Measurements from ENCODE around the gene PIK3C3. TPM values are rescaled to one million over a fixed set of nuclear protein-coding genes. Genes with fewer than 3 reads are reported as not detected.

Gene PIK3C3
- total RNA-seq, 4 donors from 2014 or later, result 35.5 to 54.7 (median 39.6) TPM

DNA sequence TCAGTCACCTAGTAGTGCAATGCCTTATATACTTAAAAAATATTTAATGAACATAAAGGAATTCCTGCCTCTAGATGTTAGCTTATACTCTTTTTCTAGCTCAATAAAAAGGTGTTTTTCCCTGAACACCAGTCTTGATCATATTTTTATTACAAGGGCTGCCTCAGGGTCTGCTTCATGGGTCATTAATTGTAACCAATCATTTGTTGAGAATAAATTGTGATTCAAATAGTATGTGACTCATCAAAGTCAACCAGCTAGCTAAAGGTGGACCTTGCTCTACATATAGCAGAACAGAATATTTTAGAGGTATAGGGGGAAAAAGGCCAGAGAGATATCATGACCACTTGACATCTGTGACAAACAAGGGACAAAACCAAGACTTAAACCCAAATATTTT is 114.0 kb downstream of the PIK3C3 start:
- intact Hi-C loops (cut with DNase I; ENCODE audit: low total_unique reads), result no loop called here
- H3K4me3 ChIP-seq (ENCODE audit: low read depth, poor library complexity, severe bottlenecking), result no peak overlapping the region
- DNase-seq (ENCODE audit: low spot score in 2 of 2), result no peak
- no peak for TF ChIP-seq POLR2A (IDR thresholded peaks at IDR 0.05)
- TF ChIP-seq, protein P1, sequence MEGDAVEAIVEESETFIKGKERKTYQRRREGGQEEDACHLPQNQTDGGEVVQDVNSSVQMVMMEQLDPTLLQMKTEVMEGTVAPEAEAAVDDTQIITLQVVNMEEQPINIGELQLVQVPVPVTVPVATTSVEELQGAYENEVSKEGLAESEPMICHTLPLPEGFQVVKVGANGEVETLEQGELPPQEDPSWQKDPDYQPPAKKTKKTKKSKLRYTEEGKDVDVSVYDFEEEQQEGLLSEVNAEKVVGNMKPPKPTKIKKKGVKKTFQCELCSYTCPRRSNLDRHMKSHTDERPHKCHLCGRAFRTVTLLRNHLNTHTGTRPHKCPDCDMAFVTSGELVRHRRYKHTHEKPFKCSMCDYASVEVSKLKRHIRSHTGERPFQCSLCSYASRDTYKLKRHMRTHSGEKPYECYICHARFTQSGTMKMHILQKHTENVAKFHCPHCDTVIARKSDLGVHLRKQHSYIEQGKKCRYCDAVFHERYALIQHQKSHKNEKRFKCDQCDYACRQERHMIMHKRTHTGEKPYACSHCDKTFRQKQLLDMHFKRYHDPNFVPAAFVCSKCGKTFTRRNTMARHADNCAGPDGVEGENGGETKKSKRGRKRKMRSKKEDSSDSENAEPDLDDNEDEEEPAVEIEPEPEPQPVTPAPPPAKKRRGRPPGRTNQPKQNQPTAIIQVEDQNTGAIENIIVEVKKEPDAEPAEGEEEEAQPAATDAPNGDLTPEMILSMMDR (IDR thresholded peaks at IDR 0.05), result no peak

DNA sequence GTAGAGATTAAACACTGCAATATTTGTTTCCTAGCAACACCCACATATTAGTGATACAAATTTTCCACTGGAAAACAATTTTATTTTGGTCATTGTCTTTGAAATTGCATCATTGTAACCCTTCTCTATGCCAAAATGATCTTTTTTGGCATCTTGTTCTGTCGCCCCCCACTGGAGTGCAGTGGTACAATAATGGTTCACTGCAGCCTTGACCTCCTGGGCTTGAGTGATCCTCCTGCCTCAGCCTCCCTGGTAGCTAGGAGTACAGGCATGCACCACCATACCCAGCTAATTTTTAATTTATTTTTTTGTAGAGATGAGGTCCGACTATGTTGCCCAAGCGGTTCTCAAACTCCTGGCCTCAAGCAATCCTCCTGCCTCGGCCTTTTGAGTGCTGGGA is 117.4 kb downstream of the PIK3C3 start:
- 87 to 95% methylated on average over 4 of the region's 4 CpGs for WGBS, 2 donors
- no peak for DNase-seq (ENCODE audit: low spot score in 2 of 2)
- H3K4me3 ChIP-seq (ENCODE audit: low read depth, poor library complexity, severe bottlenecking), result no peak overlapping the region
- intact Hi-C loops (cut with DNase I; ENCODE audit: low total_unique reads), result no loop called here
- no peak for TF ChIP-seq POLR2A (IDR thresholded peaks at IDR 0.05)
- TF ChIP-seq, protein P1 (IDR thresholded peaks at IDR 0.05), result no peak

GRCh38 chr18:42074704-42075103 is 119.7 kb downstream of the PIK3C3 start:
- no peak for DNase-seq (ENCODE audit: low spot score in 2 of 2)
- TF ChIP-seq POLR2A (IDR thresholded peaks at IDR 0.05), result no peak
- TF ChIP-seq, protein P1 (IDR thresholded peaks at IDR 0.05), result no peak
- intact Hi-C loops (cut with DNase I; ENCODE audit: low total_unique reads), result no loop called here
- WGBS, 2 donors, result 88 to 89% methylated on average over 3 of the region's 3 CpGs
- no peak overlapping the region for H3K4me3 ChIP-seq (ENCODE audit: low read depth, poor library complexity, severe bottlenecking)

DNA sequence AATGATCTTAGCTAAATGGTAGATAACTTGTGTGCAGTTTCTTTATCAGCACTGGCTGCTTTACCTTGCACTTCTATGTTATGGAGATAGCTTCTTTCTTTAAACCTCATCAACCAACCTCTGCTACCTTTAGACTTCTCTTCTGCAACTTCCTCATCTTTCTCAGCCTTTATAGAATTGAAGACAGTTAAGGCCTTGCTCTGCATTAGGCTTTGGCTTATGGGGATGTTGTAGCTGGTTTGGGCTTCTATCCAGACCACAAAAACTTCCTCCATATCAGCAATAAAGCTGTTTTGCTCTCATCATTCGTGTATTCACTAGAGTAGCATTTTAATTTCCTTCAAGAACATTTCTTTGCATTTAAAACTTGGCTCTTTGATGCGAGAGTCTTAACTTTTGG is 123.7 kb downstream of the PIK3C3 start:
- no peak overlapping the region for H3K4me3 ChIP-seq (ENCODE audit: low read depth, poor library complexity, severe bottlenecking)
- intact Hi-C loops (cut with DNase I; ENCODE audit: low total_unique reads), result no loop called here
- no peak for DNase-seq (ENCODE audit: low spot score in 2 of 2)
- no peak for TF ChIP-seq POLR2A (IDR thresholded peaks at IDR 0.05)
- TF ChIP-seq, protein P1 (IDR thresholded peaks at IDR 0.05), result no peak
- WGBS, 2 donors, result 70 to 73% methylated on average over 2 of the region's 2 CpGs

- H3K4me3 ChIP-seq (ENCODE audit: low read depth, poor library complexity, severe bottlenecking), result no peak overlapping the region
- WGBS, 2 donors, result 65 to 66% methylated on average over 3 of the region's 3 CpGs
- TF ChIP-seq, protein P1 (IDR thresholded peaks at IDR 0.05), result no peak
- no peak for TF ChIP-seq POLR2A (IDR thresholded peaks at IDR 0.05)
- intact Hi-C loops (cut with DNase I; ENCODE audit: low total_unique reads), result no loop called here
- DNase-seq (ENCODE audit: low spot score in 2 of 2), result no peak
Measured at GRCh38 chr18:42080340-42080739, 125.3 kb downstream of the PIK3C3 start.

GRCh38 chr18:42082415-42083234 is 127.6 kb downstream of the PIK3C3 start:
- TF ChIP-seq, protein P1 (IDR thresholded peaks at IDR 0.05), result no peak
- DNase-seq (ENCODE audit: low spot score in 2 of 2), result no peak
- 91 to 93% methylated on average over 4 of the region's 4 CpGs for WGBS, 2 donors
- intact Hi-C loops (cut with DNase I; ENCODE audit: low total_unique reads), result no loop called here
- no peak overlapping the region for H3K4me3 ChIP-seq (ENCODE audit: low read depth, poor library complexity, severe bottlenecking)
